ENCODE data around the gene ZFHX2.

GRCh38 chr14:23513005-23513817, 38.4 kb downstream of the ZFHX2 start:
- no peak for TF ChIP-seq CTCF (IDR thresholded peaks at IDR 0.05)
- TF ChIP-seq ZFX (IDR thresholded peaks at IDR 0.05; ENCODE audit: borderline replicate concordance): no peak
